Measurements from ENCODE around the gene DNAL4. TPM values are rescaled to one million over a fixed set of nuclear protein-coding genes. Genes with fewer than 3 reads are reported as not detected.

DNAL4 gene
- total and polyA plus RNA-seq, 2 of the 4 experiments (the other 2 are of a cell fraction): 6.1 to 12.1 TPM

DNA sequence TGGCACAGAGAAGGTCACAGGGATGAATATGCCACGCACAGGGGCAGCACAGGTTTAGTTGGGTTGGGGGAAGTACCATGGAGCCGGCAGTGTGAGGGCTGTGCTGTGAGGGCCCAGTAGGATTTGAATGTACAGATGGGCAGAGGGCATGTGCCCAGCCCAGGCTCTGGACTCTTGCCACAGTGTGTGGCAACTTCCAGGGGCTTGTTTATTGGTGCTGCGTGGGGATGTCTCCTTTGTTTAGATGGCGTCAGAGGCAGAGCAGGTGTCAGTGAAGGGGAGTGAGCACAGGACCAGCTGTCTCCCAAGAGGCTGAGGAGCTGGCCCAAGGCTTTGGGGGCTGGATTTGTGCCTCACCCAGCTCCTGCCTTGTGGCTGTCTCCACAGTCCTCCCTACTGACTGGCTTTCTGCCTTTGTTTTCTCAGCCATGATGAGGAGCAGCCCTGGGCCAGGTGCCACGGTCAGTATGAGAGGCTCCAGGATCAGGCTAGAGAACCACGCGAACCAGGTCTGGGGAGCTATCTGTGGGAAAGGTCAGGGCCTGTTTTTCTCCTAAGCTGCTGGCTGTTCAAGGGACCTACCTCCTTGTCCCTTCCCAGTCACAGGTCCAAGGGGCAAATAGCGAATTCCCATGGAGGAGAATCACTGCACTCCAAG, 60.1 kb downstream of the DNAL4 start:
- Histone ChIP-seq H3K23ac (ENCODE audit: low read depth, low read length) (no peak overlapping the region), H3K4ac (ENCODE audit: low read depth, low read length) (no peak overlapping the region), H3K56ac (ENCODE audit: extremely low read depth, insufficient read depth, low read length) (no peak overlapping the region), H2BK15ac (ENCODE audit: low read depth, low read length) (no peak overlapping the region), H3K14ac (replicated peaks; ENCODE audit: low read depth, low read length) (no peak overlapping the region), H3K27ac (ENCODE audit: insufficient read depth, low read length) (peak overlapping the region; percentile 16; the same call in 1 of the 2 replicates), H2AK5ac (ENCODE audit: low read depth, low read length) (no peak overlapping the region), H3K18ac (ENCODE audit: low read depth, low read length) (no peak overlapping the region), H3K9me1 (ENCODE audit: insufficient read depth, low read length) (no peaks in the 10 kb centered on the region), H2AFZ (replicated peaks; ENCODE audit: low read length, poor library complexity) (no peak overlapping the region), H2AK9ac (replicated peaks; ENCODE audit: low read depth, low read length, poor library complexity) (peak overlapping the region; percentile 52), H2BK20ac (ENCODE audit: low read depth, low read length) (no peak overlapping the region), H3K9me3 (ENCODE audit: control insufficient read depth, insufficient read depth, low read length) (no peaks in the 10 kb centered on the region), H2BK5ac (ENCODE audit: low read depth, low read length, poor library complexity, severe bottlenecking) (no peak overlapping the region), H3K4me1 (ENCODE audit: control insufficient read depth, insufficient read depth, low read length) (peaks cover 5% of the 10 kb centered on the region), H2BK120ac (ENCODE audit: low read depth, low read length) (no peak overlapping the region), H3K36me3 (ENCODE audit: control insufficient read depth, insufficient read depth, low read length) (peaks cover 76% of the 10 kb centered on the region), H4K20me1 (ENCODE audit: insufficient read depth, low read length) (peaks cover 18% of the 10 kb centered on the region), H3K4me3 (ENCODE audit: insufficient read depth, low read depth, low read length) (no peak overlapping the region), H3K27me3 (ENCODE audit: control insufficient read depth, insufficient read depth, low read length) (no peaks in the 10 kb centered on the region), H3K79me1 (ENCODE audit: low read depth in 1 of 2, low read length in 2 of 2) (peaks cover 0 to 23% of the 10 kb centered on the region in 2 experiments; a peak in 2 of 4 replicates), H3K4me2 (ENCODE audit: low read depth, low read length) (no peak overlapping the region), H4K5ac (ENCODE audit: low read depth, low read length) (no peak overlapping the region), H4K8ac (ENCODE audit: low read depth in 2 of 2, low read length in 2 of 2) (no peak overlapping the region), H3K9ac (ENCODE audit: low read depth, low read length) (no peak overlapping the region), H4K91ac (ENCODE audit: insufficient read depth, low read depth, low read length) (no peak overlapping the region)
- BruUV-seq (replicated peaks): no TSS peak
- ATAC-seq (ENCODE audit: low read depth) (peak; percentile 60), DNase-seq (peak; percentile 55)
- intact Hi-C loops (cut with micrococcal nuclease): loop anchor here (1.0 kb wide), 1 partner anchor 32 kb away; no protein-coding TSS in a partner anchor
- in situ Hi-C loops (cut with MboI; ENCODE audit: low sequenced_read_pairs): no loop called here
- dilution Hi-C loops (cut with HindIII; ENCODE audit: low sequenced_read_pairs, unreplicated experiment): no loop called here
- WGBS, 2 experiments (ENCODE audit: extremely low coverage in 2 of 2, insufficient read length in 1 of 2): 17% methylated on average over 1 of the region's 8 CpGs; no CpG with 5 or more reads in 1 of the 2 experiments
- POLR2A ChIA-PET (ENCODE audit: unreplicated experiment): no interaction called here
- CTCF ChIA-PET: interaction anchor here (2.4 kb wide), 1 partner anchor 9 kb away, joined by 11 read pairs; no protein-coding TSS in a partner anchor
- TF ChIP-seq FOS (IDR thresholded peaks at IDR 0.05; ENCODE audit: low read depth, low read length) (no peak), MAFK (IDR thresholded peaks at IDR 0.05; ENCODE audit: low read depth, low read length) (no peak), RFX5 (IDR thresholded peaks at IDR 0.05; ENCODE audit: low read depth, low read length) (no peak), BHLHE40 (IDR thresholded peaks at IDR 0.05; ENCODE audit: low read depth, low read length) (no peak; the same call in none of the 2 replicates), CEBPB (IDR thresholded peaks at IDR 0.05; ENCODE audit: low read depth, low read length) (peak; percentile 71), MAZ (IDR thresholded peaks at IDR 0.05; ENCODE audit: borderline replicate concordance, low read depth, low read length) (peak; percentile 22; the same call in 1 of the 2 replicates), POLR2A (IDR thresholded peaks at IDR 0.05; ENCODE audit: low read depth, low read length) (no peak), CHD1 (IDR thresholded peaks at IDR 0.05; ENCODE audit: low read depth, low read length) (no peak), RAD21 (IDR thresholded peaks at IDR 0.05; ENCODE audit: low read length) (no peak), NFE2L2 (IDR thresholded peaks at IDR 0.05; ENCODE audit: low read depth, low read length) (no peak), RCOR1 (IDR thresholded peaks at IDR 0.05; ENCODE audit: insufficient replicate concordance, low read length) (peak; percentile 80), SMC3 (IDR thresholded peaks at IDR 0.05; ENCODE audit: low read depth, low read length) (no peak)
- TF ChIP-seq, protein P1, sequence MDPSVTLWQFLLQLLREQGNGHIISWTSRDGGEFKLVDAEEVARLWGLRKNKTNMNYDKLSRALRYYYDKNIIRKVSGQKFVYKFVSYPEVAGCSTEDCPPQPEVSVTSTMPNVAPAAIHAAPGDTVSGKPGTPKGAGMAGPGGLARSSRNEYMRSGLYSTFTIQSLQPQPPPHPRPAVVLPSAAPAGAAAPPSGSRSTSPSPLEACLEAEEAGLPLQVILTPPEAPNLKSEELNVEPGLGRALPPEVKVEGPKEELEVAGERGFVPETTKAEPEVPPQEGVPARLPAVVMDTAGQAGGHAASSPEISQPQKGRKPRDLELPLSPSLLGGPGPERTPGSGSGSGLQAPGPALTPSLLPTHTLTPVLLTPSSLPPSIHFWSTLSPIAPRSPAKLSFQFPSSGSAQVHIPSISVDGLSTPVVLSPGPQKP (IDR thresholded peaks at IDR 0.05; ENCODE audit: borderline replicate concordance, low read depth, low read length): no peak
- TF ChIP-seq, protein P2, sequence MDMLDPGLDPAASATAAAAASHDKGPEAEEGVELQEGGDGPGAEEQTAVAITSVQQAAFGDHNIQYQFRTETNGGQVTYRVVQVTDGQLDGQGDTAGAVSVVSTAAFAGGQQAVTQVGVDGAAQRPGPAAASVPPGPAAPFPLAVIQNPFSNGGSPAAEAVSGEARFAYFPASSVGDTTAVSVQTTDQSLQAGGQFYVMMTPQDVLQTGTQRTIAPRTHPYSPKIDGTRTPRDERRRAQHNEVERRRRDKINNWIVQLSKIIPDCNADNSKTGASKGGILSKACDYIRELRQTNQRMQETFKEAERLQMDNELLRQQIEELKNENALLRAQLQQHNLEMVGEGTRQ (IDR thresholded peaks at IDR 0.05; ENCODE audit: low read depth, low read length): no peak
- TF ChIP-seq, protein P3, sequence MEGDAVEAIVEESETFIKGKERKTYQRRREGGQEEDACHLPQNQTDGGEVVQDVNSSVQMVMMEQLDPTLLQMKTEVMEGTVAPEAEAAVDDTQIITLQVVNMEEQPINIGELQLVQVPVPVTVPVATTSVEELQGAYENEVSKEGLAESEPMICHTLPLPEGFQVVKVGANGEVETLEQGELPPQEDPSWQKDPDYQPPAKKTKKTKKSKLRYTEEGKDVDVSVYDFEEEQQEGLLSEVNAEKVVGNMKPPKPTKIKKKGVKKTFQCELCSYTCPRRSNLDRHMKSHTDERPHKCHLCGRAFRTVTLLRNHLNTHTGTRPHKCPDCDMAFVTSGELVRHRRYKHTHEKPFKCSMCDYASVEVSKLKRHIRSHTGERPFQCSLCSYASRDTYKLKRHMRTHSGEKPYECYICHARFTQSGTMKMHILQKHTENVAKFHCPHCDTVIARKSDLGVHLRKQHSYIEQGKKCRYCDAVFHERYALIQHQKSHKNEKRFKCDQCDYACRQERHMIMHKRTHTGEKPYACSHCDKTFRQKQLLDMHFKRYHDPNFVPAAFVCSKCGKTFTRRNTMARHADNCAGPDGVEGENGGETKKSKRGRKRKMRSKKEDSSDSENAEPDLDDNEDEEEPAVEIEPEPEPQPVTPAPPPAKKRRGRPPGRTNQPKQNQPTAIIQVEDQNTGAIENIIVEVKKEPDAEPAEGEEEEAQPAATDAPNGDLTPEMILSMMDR (conservative IDR thresholded peaks at IDR 0.05; ENCODE audit: low read depth, low read length): no peak
